ENCODE measurements around the gene SAMD5.

SAMD5 gene

GRCh38 chr6:147508042-147508865 is at the start of gene SAMD5:
SAMD5 (plus strand) TSS chr6:147508690; CDS start chr6:147508929, 239 bp downstream.
- peak; percentile 76 for DNase-seq

- DNase-seq = no peak
Observed at GRCh38 chr6:147459780-147460179, 48.7 kb upstream of the SAMD5 start.

GRCh38 chr6:147463651-147464050 is 44.8 kb upstream of the SAMD5 start:
- no peak for DNase-seq

- no peak for DNase-seq
Observed at GRCh38 chr6:147467428-147467827, 41.1 kb upstream of the SAMD5 start.

- DNase-seq = no peak
Observed at GRCh38 chr6:147467886-147468285, 40.6 kb upstream of the SAMD5 start.

GRCh38 chr6:147468634-147469033 is 39.9 kb upstream of the SAMD5 start:
- DNase-seq = peak; percentile 5

GRCh38 chr6:147479857-147480256 is 28.6 kb upstream of the SAMD5 start:
- DNase-seq = no peak

GRCh38 chr6:147486683-147487082 is 21.8 kb upstream of the SAMD5 start:
- DNase-seq = no peak

- no peak for DNase-seq
Observed at GRCh38 chr6:147497472-147497871, 11.0 kb upstream of the SAMD5 start.

GRCh38 chr6:147503587-147503986 is 4.9 kb upstream of the SAMD5 start:
- DNase-seq = no peak

- no peak for DNase-seq
Observed at GRCh38 chr6:147504848-147505247, 3.6 kb upstream of the SAMD5 start.

GRCh38 chr6:147506704-147507114 is 1.8 kb upstream of the SAMD5 start:
- peak; percentile 79 for DNase-seq

- DNase-seq = peak; percentile 51
Observed at GRCh38 chr6:147507162-147508041, 1.1 kb upstream of the SAMD5 start.

- peak; percentile 27 for DNase-seq
Observed at GRCh38 chr6:147508866-147509608, 547 bp downstream of the SAMD5 start.

- DNase-seq = no peak
Observed at GRCh38 chr6:147509891-147510290, 1.4 kb downstream of the SAMD5 start.

- DNase-seq = no peak
Observed at GRCh38 chr6:147510929-147511590, 2.6 kb downstream of the SAMD5 start.

GRCh38 chr6:147514831-147515230 is 6.3 kb downstream of the SAMD5 start:
- no peak for DNase-seq

GRCh38 chr6:147515327-147515726 is 6.8 kb downstream of the SAMD5 start:
- DNase-seq = no peak

GRCh38 chr6:147522597-147522996 is 14.1 kb downstream of the SAMD5 start:
- no peak for DNase-seq

- DNase-seq = no peak
Observed at GRCh38 chr6:147525519-147526209, 17.2 kb downstream of the SAMD5 start.

- no peak for DNase-seq
Observed at GRCh38 chr6:147527197-147527596, 18.7 kb downstream of the SAMD5 start.

Data from NCI-H82 (cell line).